Skin of body (tissue), 2 donors: ENCODE measurements around the gene RYR2. TPM values are rescaled to one million over a fixed set of nuclear protein-coding genes. Genes with fewer than 3 reads are reported as not detected.

Experiments used
- DNase-seq: peaks from one replicate; lab custom pipeline; 2025; lab: John Stamatoyannopoulos, UW
- total RNA-seq: library from RNA; depleted of rRNA; stranded (reverse); fragments of >200 nt; gene quantifications from one replicate; pipeline ENCODE4 v1.2.3, GENCODE V29; 2014

Gene RYR2
- total RNA-seq, 1 donor from 2014 or later: 1.1 TPM

- no peak for DNase-seq
Observed at GRCh38 chr1:237031480-237031879, 10.5 kb upstream of the RYR2 start.

GRCh38 chr1:237032029-237032428 is 10.0 kb upstream of the RYR2 start:
- DNase-seq: no peak

- no peak for DNase-seq
Observed at GRCh38 chr1:237033061-237033460, 8.9 kb upstream of the RYR2 start.

DNA sequence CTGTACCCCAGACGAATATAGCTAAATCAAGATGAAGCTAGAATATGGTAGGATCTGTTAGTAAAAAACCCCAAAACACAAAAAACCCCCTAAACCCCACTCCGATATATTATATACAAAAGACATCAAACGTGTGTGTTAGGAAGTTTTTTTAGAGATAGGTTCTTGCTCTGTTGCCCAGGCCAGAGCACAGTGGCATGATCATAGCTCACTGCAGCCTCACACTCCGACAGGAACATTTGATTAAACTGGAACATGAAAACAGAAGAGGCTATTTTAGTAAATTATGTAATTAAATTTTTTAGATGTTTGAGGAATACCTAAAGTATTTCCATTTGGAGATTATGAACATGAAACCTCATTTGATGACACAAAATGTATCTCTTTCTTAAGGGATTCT is 8.2 kb upstream of the RYR2 start:
- no peak for DNase-seq

GRCh38 chr1:237035759-237036158 is 6.2 kb upstream of the RYR2 start:
- DNase-seq: no peak

- DNase-seq: no peak
Observed at GRCh38 chr1:237038211-237038610, 3.8 kb upstream of the RYR2 start.

GRCh38 chr1:237040823-237041222 is 1.2 kb upstream of the RYR2 start:
- no peak for DNase-seq

- DNase-seq: no peak
Observed at GRCh38 chr1:237041461-237041794, 556 bp upstream of the RYR2 start.

GRCh38 chr1:237042526-237042891 is 525 bp downstream of the RYR2 start:
- DNase-seq: no peak

GRCh38 chr1:237042892-237043576 is 1.1 kb downstream of the RYR2 start:
- DNase-seq: no peak

DNA sequence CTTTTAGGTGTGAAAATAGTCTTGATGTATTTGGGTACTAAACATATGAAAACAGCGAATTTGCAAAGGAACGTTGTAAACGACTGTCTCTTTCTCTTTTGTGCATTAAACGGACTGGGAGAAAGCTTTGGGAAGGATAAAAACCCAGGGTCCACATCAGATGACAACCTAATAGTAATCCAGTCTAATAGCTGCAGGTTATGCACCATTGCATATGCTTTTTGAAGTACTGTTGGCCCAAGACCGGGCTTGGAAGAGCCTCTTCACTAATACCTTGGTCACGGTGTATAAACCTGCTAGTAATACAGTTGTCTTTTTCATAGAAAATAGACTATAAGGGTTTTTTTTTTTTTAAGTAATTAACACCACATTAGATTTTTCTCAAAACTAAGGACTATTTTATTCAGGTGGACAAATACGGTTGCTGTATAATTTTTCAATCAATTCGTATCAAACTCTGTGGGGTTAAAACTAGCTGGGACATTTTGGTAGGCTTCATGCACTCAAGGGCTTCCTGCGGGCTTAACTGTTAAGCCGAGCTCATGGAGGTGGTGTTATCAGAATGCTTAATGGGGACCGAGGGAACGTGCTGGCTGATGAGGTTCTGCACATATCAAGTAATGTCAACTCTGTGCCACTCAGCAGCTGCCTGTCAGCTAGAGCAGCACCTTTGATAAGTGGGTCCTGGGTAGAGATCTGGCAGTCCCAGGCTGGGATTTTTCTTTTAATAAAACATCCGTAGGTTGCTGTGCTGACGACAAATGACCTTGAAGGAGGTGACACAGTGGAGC is 2.1 kb downstream of the RYR2 start:
- DNase-seq: no peak

DNA sequence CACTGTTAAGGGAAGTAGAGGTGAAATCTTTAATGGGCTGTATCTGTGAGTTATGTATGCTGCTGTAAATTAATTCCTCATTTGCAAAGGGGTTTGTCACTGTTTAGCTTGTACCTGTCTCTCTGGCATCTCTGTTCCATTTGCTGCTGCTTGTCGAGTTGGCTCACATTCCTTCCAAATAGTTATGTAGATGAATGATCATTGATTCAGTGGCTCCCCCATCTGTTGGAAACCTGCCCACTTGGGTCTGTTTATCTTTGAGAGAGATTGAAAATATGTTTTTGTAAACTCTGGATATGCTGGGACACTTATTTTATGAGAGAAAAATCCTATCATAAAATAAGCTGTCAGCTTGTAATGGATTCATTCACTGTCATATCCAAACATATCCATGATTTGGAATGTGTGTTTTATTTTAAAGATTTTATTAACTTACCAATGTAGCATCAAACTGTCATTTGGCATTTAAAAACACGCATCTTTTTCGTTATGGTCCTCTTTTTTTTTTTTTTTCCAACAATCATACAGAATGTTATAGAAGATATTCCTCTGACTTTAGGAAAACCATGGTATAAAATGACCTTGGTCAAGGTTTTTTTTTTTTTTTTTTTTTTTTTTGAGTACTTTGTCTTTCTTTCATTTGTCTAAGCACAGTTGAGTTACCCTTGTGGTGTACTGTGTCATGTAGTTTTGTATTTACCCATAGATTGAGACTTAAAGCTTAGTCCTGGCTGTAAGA is 3.5 kb downstream of the RYR2 start:
- DNase-seq: no peak

GRCh38 chr1:237048803-237049202 is 6.8 kb downstream of the RYR2 start:
- no peak for DNase-seq

GRCh38 chr1:237050185-237050584 is 8.2 kb downstream of the RYR2 start:
- DNase-seq: no peak

- no peak for DNase-seq
Observed at GRCh38 chr1:237050915-237051314, 8.9 kb downstream of the RYR2 start.

- DNase-seq: no peak
Observed at GRCh38 chr1:237054313-237054712, 12.3 kb downstream of the RYR2 start.

DNA sequence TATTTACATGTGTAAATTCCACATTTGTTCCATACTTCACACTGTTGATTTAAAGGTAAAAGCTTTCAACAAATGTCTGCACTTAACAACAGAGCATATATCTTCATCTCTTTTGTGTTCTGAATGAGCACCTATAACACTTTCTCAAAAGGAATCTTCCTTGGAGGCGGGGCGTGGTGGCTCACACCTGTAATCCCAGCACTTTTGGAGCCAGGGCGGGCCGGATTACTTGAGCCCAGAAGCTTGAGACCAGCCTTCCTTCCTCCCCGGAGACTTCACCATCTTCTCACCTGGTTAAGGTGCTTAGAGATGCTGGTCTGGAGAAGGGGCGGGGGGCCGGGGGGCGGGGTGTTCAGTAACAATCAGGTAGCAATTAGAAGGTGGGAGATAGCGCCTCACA is 16.5 kb downstream of the RYR2 start:
- no peak for DNase-seq

DNA sequence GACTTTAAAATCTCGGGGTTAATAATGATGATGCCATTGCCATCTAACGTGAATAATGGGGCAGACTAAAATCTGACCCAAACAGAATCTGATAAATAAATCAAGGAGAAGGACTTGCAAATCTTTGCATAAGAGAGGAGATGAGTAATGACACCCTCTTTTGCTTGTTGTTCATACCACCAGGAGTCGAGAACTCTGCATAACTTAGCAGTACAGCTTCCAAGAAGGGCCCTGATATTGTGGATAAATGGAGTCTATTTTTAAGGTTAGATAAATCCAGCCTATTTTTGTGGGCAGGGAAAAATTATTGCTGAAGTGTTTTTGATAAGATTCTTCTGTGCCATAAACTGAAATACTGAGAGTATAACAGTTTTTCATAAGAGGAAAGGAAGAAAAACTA is 17.3 kb downstream of the RYR2 start:
- DNase-seq: no peak

GRCh38 chr1:237062976-237063375 is 21.0 kb downstream of the RYR2 start:
- no peak for DNase-seq

GRCh38 chr1:237065903-237066302 is 23.9 kb downstream of the RYR2 start:
- DNase-seq: no peak

- no peak for DNase-seq
Observed at GRCh38 chr1:237070519-237070918, 28.5 kb downstream of the RYR2 start.

DNA sequence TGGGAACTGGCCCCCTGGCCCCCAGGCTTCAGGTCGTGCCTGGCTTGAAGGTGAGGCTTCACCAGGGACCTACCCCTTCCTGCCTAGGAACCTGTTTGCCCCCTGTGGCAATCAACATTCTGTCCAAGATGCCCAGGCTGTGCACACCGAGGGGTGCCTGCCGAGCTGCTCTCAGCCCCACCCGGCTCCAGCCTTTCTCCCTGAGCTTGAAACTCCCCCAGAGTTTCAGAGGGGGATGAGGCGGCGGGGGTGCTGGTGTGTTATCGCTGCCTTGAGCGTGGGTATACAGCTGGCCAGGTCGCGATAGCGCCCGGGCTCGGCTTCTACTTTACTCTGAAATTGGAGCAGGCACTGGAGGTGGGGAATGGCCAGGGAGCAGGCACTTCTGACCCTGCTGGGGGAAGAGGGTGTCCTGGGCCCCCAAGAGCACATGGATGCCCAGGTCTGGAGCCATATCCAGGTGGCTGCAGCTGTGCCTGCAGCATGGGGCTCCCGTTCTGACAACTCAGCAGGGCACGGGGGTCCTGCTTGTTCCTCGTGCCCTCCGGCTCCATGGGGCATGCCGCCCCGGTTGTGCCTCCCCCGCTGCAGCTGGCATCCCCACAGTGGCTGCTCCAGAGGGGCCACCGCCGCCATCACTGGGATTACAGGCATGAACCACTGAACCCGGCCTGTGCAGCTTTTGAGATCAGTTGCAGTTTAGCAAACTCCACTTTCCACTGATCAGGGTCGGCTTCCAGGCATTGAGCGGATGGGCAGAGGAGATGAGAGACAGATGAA is 29.8 kb downstream of the RYR2 start:
- DNase-seq: no peak
